T47D (cell line): ENCODE results near the gene TNMD.

Source experiments
- DNase-seq, 2 experiments: peaks; one replicate each; pipeline versions ENCODE4 v3.0.0 to v3.0.0-alpha.2; 2011 to 2012; ENCODE audit warnings: low read depth in 1 of 2, low spot score in 1 of 2
- JUND ChIP-seq: IDR thresholded peaks from 2 replicates; pipeline ENCODE4 v1.6.1; 2012; ENCODE audit warnings: low read depth
- in situ Hi-C: cut with HindIII; loops from 2 replicates; pipeline ENCODE4 v1.10.0; 2016; ENCODE audit warnings: low sequenced_read_pairs, low pct_unique_long_range_greater_than_20kb

Gene TNMD

DNA sequence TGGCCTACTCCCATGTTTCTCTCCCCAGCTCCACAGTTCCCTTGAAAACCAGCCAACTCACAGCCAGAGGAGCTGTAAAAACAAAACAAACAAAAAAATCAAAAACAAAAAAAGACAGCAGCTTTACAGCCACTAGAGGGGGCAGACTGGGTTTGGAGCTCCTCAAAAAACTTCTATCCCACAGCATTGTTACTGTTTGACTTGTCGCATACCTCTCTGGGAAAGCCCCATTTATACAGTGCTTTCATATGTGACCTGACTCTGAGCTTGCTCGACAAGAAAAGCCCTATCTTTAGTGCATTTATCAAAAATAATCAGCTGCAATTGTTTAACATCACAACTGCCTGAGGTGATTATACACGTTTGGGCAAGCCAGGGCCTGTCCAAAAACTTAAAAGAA, 30.3 kb downstream of the TNMD start:
- peak in 1 of 2 experiments; percentile 53 for DNase-seq
- in situ Hi-C loops = no loop called here

DNA sequence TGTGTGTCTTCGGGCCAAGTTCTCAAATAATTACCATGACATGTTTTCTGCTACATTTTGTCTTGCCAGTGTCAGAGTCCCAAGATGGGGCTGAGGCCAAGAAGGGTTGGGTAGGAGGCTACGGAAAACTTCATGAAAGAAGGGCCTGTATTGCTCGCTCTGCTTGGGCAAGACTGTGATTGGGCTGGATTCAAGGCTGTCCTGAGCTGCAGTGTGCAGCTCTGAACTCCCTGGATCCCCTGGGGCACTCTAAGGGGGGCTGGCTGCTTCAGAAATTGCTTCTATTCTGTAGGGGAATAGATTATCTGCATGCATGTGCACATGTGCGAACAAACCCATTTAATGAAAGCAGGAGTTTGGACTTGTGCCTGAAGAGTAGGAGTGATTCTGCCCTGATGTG, 38.3 kb downstream of the TNMD start:
- in situ Hi-C loops = no loop called here
- no peak for DNase-seq
- no peak for TF ChIP-seq JUND

More for the DNA sequence above, 30.3 kb downstream of the TNMD start:
- TF ChIP-seq JUND = no peak

DNA sequence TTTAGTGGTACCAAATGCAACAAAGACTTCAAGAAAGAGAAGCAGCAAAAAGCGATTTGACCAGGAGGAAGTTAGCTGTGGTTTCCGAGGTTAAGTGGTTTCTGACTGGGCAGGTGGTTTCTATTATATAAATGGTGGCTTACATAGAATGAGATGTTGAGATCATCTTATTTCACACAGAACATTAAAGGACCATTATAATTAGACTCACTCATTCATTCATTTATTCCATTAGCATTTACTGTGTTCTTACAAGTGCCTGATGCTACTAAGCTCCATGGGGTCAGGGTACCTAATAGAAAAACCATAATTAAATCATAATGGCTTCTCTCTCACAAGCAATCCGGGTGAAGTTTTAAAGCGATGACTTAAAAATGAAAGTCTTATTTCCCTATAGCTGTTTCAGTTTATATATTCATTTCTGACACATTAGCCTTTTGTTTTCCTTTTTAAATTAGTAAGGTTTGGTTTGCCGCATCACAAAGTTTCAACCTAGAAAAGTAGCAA, 41.3 kb downstream of the TNMD start:
- TF ChIP-seq JUND = no peak
- in situ Hi-C loops = no loop called here
- DNase-seq = no peak

DNA sequence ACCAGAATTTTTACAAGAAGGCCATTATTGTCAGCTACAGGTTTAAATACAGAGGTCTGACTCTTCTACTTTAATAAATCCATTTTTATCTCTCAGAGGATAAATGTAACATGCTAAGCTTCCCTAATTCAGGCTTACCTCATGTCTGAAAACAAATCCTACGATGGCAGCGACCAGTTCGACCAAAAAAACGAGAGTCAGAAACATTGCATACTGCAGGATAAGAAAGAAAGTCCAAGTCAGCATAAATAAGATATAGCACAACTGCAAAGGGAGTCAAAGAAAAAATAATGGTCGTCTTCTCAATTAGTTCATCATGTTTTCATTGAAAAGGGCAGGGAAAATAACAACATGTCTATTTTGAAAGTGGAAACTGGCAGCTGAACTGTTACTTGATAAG, 50.3 kb downstream of the TNMD start:
- in situ Hi-C loops = no loop called here

DNA sequence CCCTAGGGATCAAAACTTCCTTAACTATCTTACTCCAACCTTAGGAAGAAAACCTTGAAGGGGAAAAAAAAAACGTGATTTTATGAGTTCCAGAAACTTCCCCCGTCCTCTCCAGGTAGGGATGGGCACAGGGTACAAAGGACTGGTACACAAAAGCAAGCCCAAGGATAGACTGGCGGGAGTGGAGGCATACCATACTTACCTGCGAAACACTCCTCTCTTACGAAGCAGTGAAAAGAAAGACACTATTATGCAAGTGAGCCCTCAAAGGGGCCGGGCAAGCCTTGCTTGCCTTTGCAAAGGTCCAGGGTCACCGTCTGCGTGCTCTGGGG, 51.2 kb downstream of the TNMD start:
- no peak for TF ChIP-seq JUND
- DNase-seq = no peak
- in situ Hi-C loops = no loop called here

More for the DNA sequence above, 50.3 kb downstream of the TNMD start:
- DNase-seq = no peak
- TF ChIP-seq JUND = no peak

DNA sequence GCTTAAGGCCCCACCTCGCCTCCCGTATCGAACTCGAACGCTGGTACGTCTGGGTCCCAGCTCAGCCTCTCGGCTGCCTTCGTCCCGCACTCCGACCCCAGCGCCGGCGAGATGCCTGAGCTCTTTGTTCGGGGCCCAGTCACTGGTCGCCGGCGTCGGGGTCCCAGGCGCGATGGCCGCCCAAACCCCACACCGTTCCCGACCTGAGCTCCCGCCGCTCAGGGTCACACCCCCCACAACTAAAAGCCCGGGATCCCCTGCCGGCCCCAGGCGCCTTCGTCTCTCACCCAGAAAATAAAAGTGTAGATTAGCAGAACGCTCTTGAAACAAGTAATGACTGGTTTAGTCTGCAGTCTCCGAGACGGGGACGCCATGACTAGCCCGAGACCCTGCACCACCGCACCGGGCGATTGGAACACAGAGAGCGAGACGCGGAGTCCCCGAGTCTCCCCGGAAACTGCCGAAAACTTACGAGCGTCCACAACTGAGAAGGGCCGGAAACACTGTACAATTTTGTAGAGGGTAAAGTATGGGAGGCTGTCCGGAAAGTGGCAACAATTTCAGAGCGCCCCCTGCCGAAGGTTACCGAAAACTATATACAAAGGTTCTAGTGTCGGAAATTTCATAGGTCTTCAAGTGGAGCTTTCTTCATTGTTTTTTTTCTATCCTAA, 51.7 kb downstream of the TNMD start, which contains the start of gene TSPAN6:
Gene TSPAN6 (minus strand): TSS at position 486 of the 671 bp plus-strand sequence. CDS start 112 bp downstream, at position 374.
- peak; percentile 56 to 85 for DNase-seq
- TF ChIP-seq JUND = no peak
- in situ Hi-C loops = no loop called here

DNA sequence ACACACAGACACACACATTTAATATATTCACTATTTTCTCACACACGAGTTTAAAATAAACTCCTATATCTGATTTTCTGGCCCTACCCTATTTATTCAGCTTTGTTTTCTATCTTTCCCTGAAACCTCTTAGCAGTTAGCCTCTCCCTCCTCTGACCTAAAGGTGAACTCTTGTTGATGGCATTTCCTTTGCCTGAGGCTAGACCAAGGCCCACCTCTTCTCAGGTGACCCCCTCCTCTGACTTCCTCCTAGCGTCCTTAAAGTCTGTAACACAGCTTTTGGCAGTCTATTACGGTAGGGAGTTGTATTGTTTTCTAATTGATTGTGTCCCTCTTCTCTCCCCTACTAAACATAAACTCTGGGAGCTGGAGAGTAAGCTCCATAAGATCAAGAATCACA, 57.6 kb downstream of the TNMD start:
- TF ChIP-seq JUND = no peak
- in situ Hi-C loops = no loop called here
- DNase-seq = no peak

DNA sequence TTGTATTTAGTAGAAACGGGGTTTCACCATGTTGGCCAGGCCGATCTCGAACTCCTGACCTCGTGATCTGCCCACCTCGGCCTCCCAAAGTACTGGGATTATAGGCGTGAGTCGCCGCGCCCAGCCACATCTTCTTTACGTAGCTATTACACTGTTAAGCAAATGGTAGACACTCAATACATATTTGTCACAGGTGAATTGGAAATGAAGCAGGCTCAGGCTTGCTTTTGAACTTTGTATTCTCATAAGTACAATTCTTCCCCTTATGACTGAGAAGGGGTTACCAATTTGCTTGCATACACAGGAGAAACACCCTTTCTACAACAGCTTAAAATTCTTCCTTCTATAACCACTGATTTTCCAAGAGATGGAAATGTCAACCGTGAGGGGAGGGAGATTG, 58.5 kb downstream of the TNMD start:
- no peak for DNase-seq
- in situ Hi-C loops = no loop called here
- no peak for TF ChIP-seq JUND

DNA sequence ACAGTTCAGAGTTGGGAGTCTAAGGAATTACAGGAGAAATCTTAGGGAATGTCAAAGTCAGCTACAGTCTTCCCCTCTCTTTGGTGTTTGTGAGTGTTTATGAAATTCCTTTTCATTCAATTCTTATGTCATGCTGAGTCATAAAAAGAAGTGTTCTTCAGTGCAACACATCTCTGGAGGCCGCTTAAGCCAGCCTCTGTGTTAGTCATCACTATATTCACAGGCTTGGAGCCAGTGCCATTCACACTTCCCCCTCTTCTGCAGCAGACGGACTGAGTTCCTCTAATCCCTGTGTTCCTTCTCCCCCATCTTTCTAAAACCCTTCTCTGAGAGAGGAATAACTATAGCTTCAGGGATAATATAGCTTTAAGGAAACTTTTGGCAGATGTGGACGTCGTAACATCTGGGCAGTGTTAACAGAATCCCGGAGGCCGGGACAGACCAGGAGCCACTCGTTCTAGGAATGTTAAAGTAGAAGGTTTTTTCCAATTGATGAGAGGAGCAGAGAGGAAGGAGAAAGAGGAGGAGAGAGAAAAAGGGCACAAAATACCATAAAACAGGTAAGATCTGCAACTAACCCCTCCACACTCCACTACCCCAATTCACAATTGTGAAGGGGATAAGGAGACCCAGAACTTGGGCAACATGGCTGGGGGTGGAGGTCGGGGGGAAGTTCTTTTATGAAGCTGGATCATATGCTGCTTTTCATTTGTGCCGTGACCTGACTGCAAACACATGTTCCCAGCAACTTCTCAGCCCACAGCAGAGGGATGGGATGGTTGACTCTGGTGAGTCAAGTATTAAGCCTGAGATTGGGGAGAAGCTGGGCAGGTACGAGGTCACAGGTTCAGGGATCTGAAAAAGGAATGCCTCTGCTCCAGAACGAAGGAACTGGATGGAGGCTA, 59.5 kb downstream of the TNMD start, which contains the start of gene SRPX2:
Gene SRPX2 (plus strand): TSS at position 244 of the 905 bp plus-strand sequence. CDS start 2,124 bp downstream, outside the sequence.
- no peak for DNase-seq
- no peak for TF ChIP-seq JUND
- in situ Hi-C loops = no loop called here

DNA sequence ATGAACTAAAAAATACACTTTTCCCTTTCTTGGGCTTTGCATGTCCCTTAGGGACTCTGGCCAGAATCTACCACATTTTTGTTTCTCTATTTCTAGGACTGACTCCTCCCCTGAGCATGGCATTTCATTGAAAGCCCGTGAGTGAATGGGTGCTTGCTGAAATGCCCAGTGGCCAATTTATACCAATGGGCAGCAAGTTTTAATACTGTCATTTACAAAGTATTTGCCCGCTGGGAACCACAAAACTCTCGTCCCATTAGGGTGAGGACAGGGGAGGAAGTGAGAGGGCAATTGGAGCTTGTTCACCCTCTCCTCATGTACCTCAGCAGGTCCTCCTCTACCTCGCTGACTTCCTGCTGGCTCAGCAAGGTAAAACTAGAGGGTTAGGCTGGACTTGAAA, 60.4 kb downstream of the TNMD start:
- no peak for TF ChIP-seq JUND
- no peak for DNase-seq
- in situ Hi-C loops = no loop called here

DNA sequence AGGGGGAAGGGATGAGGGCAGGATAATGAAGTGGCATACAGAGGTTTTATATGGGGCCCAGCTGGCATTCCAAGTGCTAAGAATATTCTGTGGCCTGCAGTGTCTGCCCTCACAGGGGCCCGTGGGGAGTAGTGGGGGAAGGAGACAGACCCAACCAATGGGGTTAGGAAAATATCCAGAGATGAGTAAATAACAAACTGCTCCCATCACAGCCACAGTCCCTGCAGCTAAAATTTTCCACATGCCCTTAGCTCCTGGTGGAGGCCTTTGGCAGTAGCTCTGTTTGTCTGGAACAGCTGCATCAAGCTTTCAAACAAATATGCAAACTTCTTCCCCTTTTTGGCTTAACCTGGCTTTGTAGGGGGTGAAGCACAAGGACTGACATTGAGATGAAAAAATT, 62.4 kb downstream of the TNMD start:
- in situ Hi-C loops = no loop called here
- TF ChIP-seq JUND = no peak
- no peak for DNase-seq

DNA sequence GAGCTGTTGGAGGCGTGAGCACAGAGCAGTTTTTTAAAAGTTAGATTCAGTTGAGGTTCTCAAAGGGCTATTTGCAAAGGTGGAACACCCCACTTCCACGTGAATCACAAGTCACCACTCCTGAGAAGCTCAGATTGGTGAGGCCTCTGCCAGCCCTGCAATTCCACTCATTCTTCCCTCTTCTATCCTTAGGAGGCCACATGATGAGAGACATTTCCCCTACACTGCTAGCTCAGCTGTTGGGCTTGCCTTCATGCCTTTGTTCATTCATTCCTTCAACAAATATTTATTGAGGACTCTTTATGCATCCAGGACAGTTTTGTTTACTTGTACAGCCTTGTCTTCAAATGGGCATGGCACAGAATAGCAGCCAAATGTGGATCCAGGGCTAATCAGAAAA, 63.0 kb downstream of the TNMD start:
- DNase-seq = no peak
- in situ Hi-C loops = no loop called here

More for the DNA sequence above, 63.0 kb downstream of the TNMD start:
- no peak for TF ChIP-seq JUND
